DOHH2 (cell line): ENCODE measurements around the gene RPS6KA4.

Source experiments
- H3F3A ChIP-seq: fragments of 200-600 bp; sonication (generic), shearing (Covaris generic); 2 replicates; pipeline ENCODE4 v1.6.0; 2016; ENCODE audit warnings: antibody characterized with exemption, mild to moderate bottlenecking; ENCODE audit not compliant: control insufficient read depth, insufficient read depth
- H3K27ac ChIP-seq: fragments of 200-600 bp; sonication (generic); 2 replicates; pipeline ENCODE4 v1.5.1; 2014; ENCODE audit warnings: low read depth, mild to moderate bottlenecking, low read length, moderate library complexity
- H3K27me3 ChIP-seq: fragments of 200-600 bp; sonication (generic); 2 replicates; pipeline ENCODE4 v1.6.1; 2014; ENCODE audit warnings: mild to moderate bottlenecking, low read length, mixed read lengths; ENCODE audit not compliant: control insufficient read depth
- H3K36me3 ChIP-seq: fragments of 200-600 bp; sonication (generic); 2 replicates; pipeline ENCODE4 v1.6.1; 2014; ENCODE audit warnings: mild to moderate bottlenecking, low read length, moderate library complexity, mixed read lengths; ENCODE audit not compliant: control insufficient read depth
- H3K4me1 ChIP-seq: fragments of 200-600 bp; sonication (generic); 2 replicates; pipeline ENCODE4 v1.6.1; 2014; ENCODE audit warnings: mild to moderate bottlenecking, low read length, mixed read lengths; ENCODE audit not compliant: control insufficient read depth
- H3K4me2 ChIP-seq: fragments of 200-600 bp; sonication (generic); 2 replicates; pipeline ENCODE4 v1.6.0; 2014; ENCODE audit warnings: mild to moderate bottlenecking, low read length, moderate library complexity
- H3K4me3 ChIP-seq: fragments of 200-600 bp; sonication (generic); 2 replicates; pipeline ENCODE4 v1.5.1; 2014; ENCODE audit warnings: mild to moderate bottlenecking, low read length, mixed read lengths
- H3K79me2 ChIP-seq: fragments of 200-600 bp; sonication (generic); 2 replicates; pipeline ENCODE4 v1.6.1; 2014; ENCODE audit warnings: mild to moderate bottlenecking, low read length, mixed read lengths; ENCODE audit not compliant: control insufficient read depth
- H3K9me2 ChIP-seq: fragments of 200-600 bp; sonication (generic); replicated peaks from 2 replicates; pipeline ENCODE4 v1.6.1; 2014; ENCODE audit warnings: mild to moderate bottlenecking, low read length, mixed read lengths; ENCODE audit not compliant: control insufficient read depth
- H3K9me3 ChIP-seq: fragments of 200-600 bp; sonication (generic); 2 replicates; pipeline ENCODE4 v1.6.1; 2014; ENCODE audit warnings: antibody characterized with exemption, low read length, mixed read lengths; ENCODE audit not compliant: control insufficient read depth, insufficient read depth
- H4K20me1 ChIP-seq: fragments of 200-600 bp; sonication (generic); 2 replicates; pipeline ENCODE4 v1.6.0; 2014; ENCODE audit warnings: low read depth, mild to moderate bottlenecking, antibody characterized with exemption, low read length, moderate library complexity; ENCODE audit not compliant: control insufficient read depth, insufficient read depth
- EZH2phosphoT487 ChIP-seq: fragments of 200-600 bp; sonication (generic); IDR thresholded peaks from 2 replicates; pipeline ENCODE4 v1.6.1; 2017; ENCODE audit warnings: borderline replicate concordance, mild to moderate bottlenecking, antibody characterized with exemption, low read length, moderate library complexity, mixed read lengths
- TF ChIP-seq, protein P1 (sequence below): fragments of 200-600 bp; sonication (generic); IDR thresholded peaks from one replicate; pipeline ENCODE4 v1.5.1; 2014; ENCODE audit warnings: antibody characterized with exemption, mild to moderate bottlenecking, low read depth, low read length; ENCODE audit not compliant: poor library complexity, severe bottlenecking

The RPS6KA4 gene

DNA sequence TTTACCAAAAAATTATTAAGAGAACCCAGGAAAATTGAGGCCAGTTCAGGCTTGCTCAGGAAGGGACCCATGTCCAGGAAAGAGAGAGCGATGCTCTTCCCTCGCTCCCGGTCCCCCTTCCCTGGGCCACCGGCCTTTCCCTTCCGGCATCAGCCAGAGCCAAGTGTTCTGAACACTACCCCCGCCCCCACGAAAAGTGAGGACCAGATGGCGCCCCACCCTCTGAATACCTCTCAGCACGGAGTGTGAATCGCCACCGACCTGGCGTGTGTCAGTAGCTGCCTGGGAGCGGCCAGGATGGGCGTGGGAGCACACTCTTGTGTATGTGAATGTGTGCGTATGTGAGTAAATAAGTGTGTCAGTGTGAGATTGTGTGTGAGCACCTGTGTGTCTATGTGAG, 20.2 kb downstream of the RPS6KA4 start:
- no peaks in the 10 kb centered on the region for H3K4me1 ChIP-seq
- no peaks in the 10 kb centered on the region for H4K20me1 ChIP-seq
- no peak overlapping the region for H3K4me3 ChIP-seq
- H3K36me3 ChIP-seq: no peaks in the 10 kb centered on the region
- no peaks in the 10 kb centered on the region for H3F3A ChIP-seq
- no peaks in the 10 kb centered on the region for H3K9me3 ChIP-seq
- H3K27me3 ChIP-seq: no peaks in the 10 kb centered on the region
- H3K27ac ChIP-seq: no peak overlapping the region
- H3K4me2 ChIP-seq: no peak overlapping the region
- no peaks in the 10 kb centered on the region for H3K79me2 ChIP-seq
- TF ChIP-seq, protein P1, sequence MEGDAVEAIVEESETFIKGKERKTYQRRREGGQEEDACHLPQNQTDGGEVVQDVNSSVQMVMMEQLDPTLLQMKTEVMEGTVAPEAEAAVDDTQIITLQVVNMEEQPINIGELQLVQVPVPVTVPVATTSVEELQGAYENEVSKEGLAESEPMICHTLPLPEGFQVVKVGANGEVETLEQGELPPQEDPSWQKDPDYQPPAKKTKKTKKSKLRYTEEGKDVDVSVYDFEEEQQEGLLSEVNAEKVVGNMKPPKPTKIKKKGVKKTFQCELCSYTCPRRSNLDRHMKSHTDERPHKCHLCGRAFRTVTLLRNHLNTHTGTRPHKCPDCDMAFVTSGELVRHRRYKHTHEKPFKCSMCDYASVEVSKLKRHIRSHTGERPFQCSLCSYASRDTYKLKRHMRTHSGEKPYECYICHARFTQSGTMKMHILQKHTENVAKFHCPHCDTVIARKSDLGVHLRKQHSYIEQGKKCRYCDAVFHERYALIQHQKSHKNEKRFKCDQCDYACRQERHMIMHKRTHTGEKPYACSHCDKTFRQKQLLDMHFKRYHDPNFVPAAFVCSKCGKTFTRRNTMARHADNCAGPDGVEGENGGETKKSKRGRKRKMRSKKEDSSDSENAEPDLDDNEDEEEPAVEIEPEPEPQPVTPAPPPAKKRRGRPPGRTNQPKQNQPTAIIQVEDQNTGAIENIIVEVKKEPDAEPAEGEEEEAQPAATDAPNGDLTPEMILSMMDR: no peak
- no peak for TF ChIP-seq EZH2phosphoT487
- H3K9me2 ChIP-seq: no peaks in the 10 kb centered on the region

DNA sequence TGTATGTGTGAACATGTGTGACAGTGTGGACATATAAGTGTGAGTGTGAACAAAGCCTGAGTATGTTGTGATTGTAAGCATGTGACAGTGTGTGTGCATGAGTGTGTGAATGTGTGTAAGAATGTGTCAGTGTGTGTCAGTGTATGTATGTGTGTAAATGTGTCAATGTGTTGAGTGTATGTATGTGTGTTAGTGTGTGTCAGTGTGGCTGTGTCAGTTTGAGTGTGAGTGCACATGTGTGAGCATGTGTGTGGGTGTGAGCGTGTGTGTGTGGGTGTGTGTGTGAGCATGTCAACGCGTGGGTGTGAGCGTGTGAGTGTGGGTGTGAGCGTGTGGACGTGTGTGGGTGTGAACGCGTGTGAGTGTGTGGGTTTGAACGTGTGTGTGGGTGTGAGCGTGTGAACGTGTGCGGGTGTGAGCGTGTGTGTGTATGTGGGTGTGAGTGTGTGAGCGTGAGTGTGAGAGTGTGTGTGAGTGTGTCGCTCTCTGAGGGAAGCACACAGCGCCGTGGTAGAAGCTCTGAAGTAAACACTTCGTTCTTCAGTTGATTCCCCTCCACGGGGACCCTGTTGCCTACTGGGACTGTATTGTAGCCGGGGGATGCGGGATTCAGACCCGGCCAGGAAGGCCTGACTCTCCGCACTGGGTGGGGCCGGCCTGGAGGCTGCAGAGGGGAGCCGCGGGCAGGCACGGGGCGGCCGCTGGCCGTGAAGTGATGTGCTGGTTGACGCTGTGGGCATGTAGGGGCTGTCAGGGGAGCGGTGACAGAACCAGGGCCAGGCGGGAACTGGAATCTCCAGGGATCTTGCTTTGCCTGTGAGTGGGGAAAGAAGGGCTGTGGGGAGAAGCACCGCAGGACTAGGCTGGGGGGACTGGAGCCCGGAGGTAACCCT, 21.1 kb downstream of the RPS6KA4 start:
- H3K4me1 ChIP-seq: peaks cover 3% of the 10 kb centered on the region
- H4K20me1 ChIP-seq: no peaks in the 10 kb centered on the region
- no peak overlapping the region for H3K27ac ChIP-seq
- H3K79me2 ChIP-seq: no peaks in the 10 kb centered on the region
- H3K9me3 ChIP-seq: no peaks in the 10 kb centered on the region
- TF ChIP-seq, protein P1: no peak
- no peak for TF ChIP-seq EZH2phosphoT487
- no peaks in the 10 kb centered on the region for H3F3A ChIP-seq
- no peak overlapping the region for H3K4me2 ChIP-seq
- H3K36me3 ChIP-seq: no peaks in the 10 kb centered on the region
- no peak overlapping the region for H3K4me3 ChIP-seq
- no peaks in the 10 kb centered on the region for H3K27me3 ChIP-seq
- H3K9me2 ChIP-seq: no peaks in the 10 kb centered on the region

DNA sequence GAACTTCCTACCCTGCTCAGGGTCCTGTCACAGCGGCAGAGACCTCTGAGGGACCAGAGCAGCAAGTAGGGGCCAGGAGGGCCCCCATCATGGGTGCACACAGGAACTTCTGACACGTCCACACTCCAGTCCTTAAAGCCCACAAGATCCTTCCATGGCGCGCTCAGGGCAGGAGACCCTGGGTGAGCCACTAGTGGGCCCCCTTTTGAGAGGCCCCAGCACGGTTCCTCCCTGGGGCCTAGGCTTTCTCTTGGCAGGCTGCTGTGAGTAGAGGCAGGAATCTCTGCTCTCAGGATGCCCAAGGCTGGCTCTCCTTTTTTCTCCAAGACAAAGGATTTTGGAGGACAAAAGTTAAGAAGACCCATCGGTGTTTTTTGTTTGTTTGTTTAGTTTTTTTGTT, 22.4 kb downstream of the RPS6KA4 start:
- Histone ChIP-seq H3K27me3 (no peaks in the 10 kb centered on the region), H4K20me1 (no peaks in the 10 kb centered on the region), H3K4me2 (no peak overlapping the region), H3K79me2 (no peaks in the 10 kb centered on the region), H3K27ac (no peak overlapping the region), H3K4me3 (no peak overlapping the region), H3K36me3 (no peaks in the 10 kb centered on the region), H3K9me3 (no peaks in the 10 kb centered on the region), H3F3A (no peaks in the 10 kb centered on the region), H3K4me1 (peaks cover 16% of the 10 kb centered on the region), H3K9me2 (no peaks in the 10 kb centered on the region)
- no peak for TF ChIP-seq EZH2phosphoT487
- TF ChIP-seq, protein P1: no peak
